Endothelial cell (in vitro differentiated cells): ENCODE measurements around the gene CUEDC1. TPM values are rescaled to one million over a fixed set of nuclear protein-coding genes. Genes with fewer than 3 reads are reported as not detected.

ENCODE experiments used
- DNase-seq: peaks from one replicate; pipeline ENCODE4 v3.0.0; 2021; ENCODE audit warnings: low spot score
- H3K27ac Mint-ChIP-seq: one replicate; pipeline ENCODE4 v1.8.0; 2021; ENCODE audit warnings: mixed read lengths, inconsistent platforms; ENCODE audit not compliant: unreplicated experiment
- H3K27me3 Mint-ChIP-seq: one replicate; pipeline ENCODE4 v1.8.0; 2021; ENCODE audit warnings: mild to moderate bottlenecking, moderate library complexity, mixed read lengths, inconsistent platforms; ENCODE audit not compliant: unreplicated experiment
- H3K36me3 Mint-ChIP-seq: one replicate; pipeline ENCODE4 v1.8.0; 2021; ENCODE audit warnings: mild to moderate bottlenecking, low read depth, mixed read lengths, inconsistent platforms; ENCODE audit not compliant: unreplicated experiment
- H3K4me1 Mint-ChIP-seq: one replicate; pipeline ENCODE4 v1.8.0; 2021; ENCODE audit warnings: mild to moderate bottlenecking, mixed read lengths, inconsistent platforms; ENCODE audit not compliant: unreplicated experiment
- H3K4me3 Mint-ChIP-seq: one replicate; pipeline ENCODE4 v1.8.0; 2021; ENCODE audit warnings: mild to moderate bottlenecking, mixed read lengths, inconsistent platforms; ENCODE audit not compliant: unreplicated experiment
- H3K9me3 Mint-ChIP-seq: one replicate; pipeline ENCODE4 v1.8.0; 2021; ENCODE audit warnings: mixed read lengths, inconsistent platforms; ENCODE audit not compliant: unreplicated experiment
- CTCF ChIP-seq: fragments of 200-600 bp; sonication (generic); IDR thresholded peaks from one replicate; pipeline ENCODE4 v1.5.0; 2021; ENCODE audit warnings: antibody characterized with exemption; ENCODE audit not compliant: unreplicated experiment
- total RNA-seq: library from RNA; stranded (reverse); fragmentation: NEBNext Ultra II Directional; extraction: Animal tissue kit (Norgen Biotek cat#: 25700); gene quantifications from one replicate; pipeline ENCODE4 v1.2.1, GENCODE V29; 2021; ENCODE audit not compliant: unreplicated experiment

The CUEDC1 gene
- total RNA-seq, 1 donor from 2014 or later = 13.3 TPM

DNA sequence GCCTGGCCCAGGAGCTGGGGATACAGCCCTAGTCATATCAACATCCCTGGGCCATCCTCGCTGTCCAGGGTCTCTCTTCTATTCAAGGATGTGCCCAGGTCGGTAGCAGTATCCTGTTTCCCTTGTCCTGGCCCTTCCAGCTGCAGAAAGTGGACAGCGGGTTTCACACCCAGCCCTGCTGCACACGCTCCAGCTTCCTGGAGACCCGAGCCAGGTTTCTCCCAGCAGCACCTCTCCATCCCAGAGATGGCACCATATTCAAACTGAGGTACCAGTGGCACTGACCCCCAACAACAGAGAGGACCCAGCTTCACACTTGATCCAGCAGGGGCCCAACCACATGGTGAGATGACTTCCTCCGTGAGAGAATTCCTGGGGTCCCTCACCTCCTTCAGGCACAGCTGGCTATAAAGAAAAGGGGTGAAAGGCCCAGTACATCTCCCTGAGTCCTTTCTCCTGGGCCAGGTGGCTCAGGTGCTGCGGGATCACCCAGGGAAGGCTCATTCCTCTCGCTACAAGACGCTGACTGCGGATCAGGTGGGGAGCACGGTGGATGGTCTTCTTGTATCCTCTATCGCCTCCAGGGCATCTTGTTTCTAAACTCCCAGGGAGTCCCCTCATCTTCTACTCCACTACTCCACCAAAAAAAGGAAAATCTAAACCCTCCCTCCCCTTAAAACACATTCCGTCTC lies 1.4 kb downstream of the CUEDC1 start:
- peaks cover 19% of the 10 kb centered on the region for H3K27me3 Mint-ChIP-seq
- peak overlapping the region; percentile 68 for H3K27ac Mint-ChIP-seq
- no peaks in the 10 kb centered on the region for H3K9me3 Mint-ChIP-seq
- TF ChIP-seq CTCF = no peak
- peaks cover 29% of the 10 kb centered on the region for H3K4me1 Mint-ChIP-seq
- H3K36me3 Mint-ChIP-seq = no peaks in the 10 kb centered on the region
- DNase-seq = no peak
- H3K4me3 Mint-ChIP-seq = peak overlapping the region; percentile 92

- no peak for TF ChIP-seq CTCF
- H3K36me3 Mint-ChIP-seq = no peaks in the 10 kb centered on the region
- no peaks in the 10 kb centered on the region for H3K9me3 Mint-ChIP-seq
- no peak for DNase-seq
- H3K27me3 Mint-ChIP-seq = peaks cover 19% of the 10 kb centered on the region
- H3K27ac Mint-ChIP-seq = no peak overlapping the region
- peaks cover 32% of the 10 kb centered on the region for H3K4me1 Mint-ChIP-seq
- peak overlapping the region; percentile 76 for H3K4me3 Mint-ChIP-seq
Measured at GRCh38 chr17:57953219-57953618, 2.0 kb downstream of the CUEDC1 start.

GRCh38 chr17:57949649-57950048 lies 5.6 kb downstream of the CUEDC1 start:
- H3K9me3 Mint-ChIP-seq = no peaks in the 10 kb centered on the region
- DNase-seq = no peak
- no peak overlapping the region for H3K27ac Mint-ChIP-seq
- no peak for TF ChIP-seq CTCF
- no peak overlapping the region for H3K4me3 Mint-ChIP-seq
- peaks cover 7% of the 10 kb centered on the region for H3K27me3 Mint-ChIP-seq
- H3K36me3 Mint-ChIP-seq = no peaks in the 10 kb centered on the region
- H3K4me1 Mint-ChIP-seq = peaks cover 28% of the 10 kb centered on the region

GRCh38 chr17:57948555-57949420 lies 6.4 kb downstream of the CUEDC1 start:
- no peak for TF ChIP-seq CTCF
- Mint-ChIP-seq H3K27me3 (peaks cover 2% of the 10 kb centered on the region), H3K27ac (no peak overlapping the region)

GRCh38 chr17:57948169-57948554 lies 7.0 kb downstream of the CUEDC1 start:
- no peak overlapping the region for H3K27ac Mint-ChIP-seq
- H3K27me3 Mint-ChIP-seq = no peaks in the 10 kb centered on the region
- no peak overlapping the region for H3K4me3 Mint-ChIP-seq
- DNase-seq = no peak
- H3K36me3 Mint-ChIP-seq = no peaks in the 10 kb centered on the region
- no peaks in the 10 kb centered on the region for H3K9me3 Mint-ChIP-seq
- peaks cover 17% of the 10 kb centered on the region for H3K4me1 Mint-ChIP-seq
- no peak for TF ChIP-seq CTCF

More at GRCh38 chr17:57948555-57949420, 6.4 kb downstream of the CUEDC1 start:
- DNase-seq = no peak
- Mint-ChIP-seq H3K4me1 (peaks cover 23% of the 10 kb centered on the region), H3K36me3 (no peaks in the 10 kb centered on the region), H3K9me3 (no peaks in the 10 kb centered on the region), H3K4me3 (no peak overlapping the region)
